Neural cell (in vitro differentiated cells): Measurements from ENCODE around the gene LRRK1. TPM values are rescaled to one million over a fixed set of nuclear protein-coding genes. Genes with fewer than 3 reads are reported as not detected.

Experiments used
- H2AFZ ChIP-seq: fragments of 200-600, 300-800 bp; sonication (generic), shearing (Covaris generic); 2 replicates; pipeline ENCODE4 v1.6.0; 2014; ENCODE audit warnings: low read depth, mild to moderate bottlenecking, antibody characterized with exemption, low read length, moderate library complexity
- H3F3A ChIP-seq: fragments of 200-600 bp; shearing (Covaris generic); 2 replicates; pipeline ENCODE4 v1.6.1; 2016; ENCODE audit warnings: mild to moderate bottlenecking, moderate library complexity, mixed read lengths, antibody characterized with exemption, low read length; ENCODE audit not compliant: insufficient read depth, poor library complexity, severe bottlenecking
- H3K27ac ChIP-seq: fragments of 200-600, 300-800 bp; sonication (generic), shearing (Covaris generic); 2 replicates; pipeline ENCODE4 v1.5.1; 2014; ENCODE audit warnings: mild to moderate bottlenecking, low read length, moderate library complexity
- H3K27me3 ChIP-seq: fragments of 300-800, 200-600 bp; sonication (generic), shearing (Covaris generic); 2 replicates; pipeline ENCODE4 v1.6.0; 2014; ENCODE audit warnings: mild to moderate bottlenecking, low read depth, low read length, moderate library complexity; ENCODE audit not compliant: insufficient read depth
- H3K36me3 ChIP-seq: fragments of 300-800, 200-600 bp; sonication (generic), shearing (Covaris generic); 2 replicates; pipeline ENCODE4 v1.5.1; 2014; ENCODE audit warnings: mild to moderate bottlenecking, antibody characterized with exemption, low read length, moderate library complexity; ENCODE audit not compliant: insufficient read depth
- H3K4me2 ChIP-seq: fragments of 300-800, 200-600 bp; sonication (generic), shearing (Covaris generic); 2 replicates; pipeline ENCODE4 v1.6.0; 2014; ENCODE audit warnings: mild to moderate bottlenecking, low read length
- H3K4me3 ChIP-seq: fragments of 300-800, 200-600 bp; sonication (generic), shearing (Covaris generic); 2 replicates; pipeline ENCODE4 v1.5.1; 2014; ENCODE audit warnings: mild to moderate bottlenecking, low read length, moderate library complexity
- H3K79me2 ChIP-seq: fragments of 200-600 bp; shearing (Covaris generic); replicated peaks from 2 replicates; pipeline ENCODE4 v1.6.0; 2014; ENCODE audit warnings: mild to moderate bottlenecking, low read length, moderate library complexity; ENCODE audit not compliant: insufficient read depth
- H3K9ac ChIP-seq: fragments of 300-800, 200-600 bp; sonication (generic), shearing (Covaris generic); 2 replicates; pipeline ENCODE4 v1.6.1; 2016; ENCODE audit warnings: mild to moderate bottlenecking, low read length, mixed read lengths
- H3K9me2 ChIP-seq: fragments of 200-600 bp; shearing (Covaris generic); 2 replicates; pipeline ENCODE4 v1.6.1; 2016; ENCODE audit warnings: mild to moderate bottlenecking, low read length, mixed read lengths; ENCODE audit not compliant: insufficient read depth
- H3K9me3 ChIP-seq: fragments of 200-600, 300-800 bp; sonication (generic), shearing (Covaris generic); 2 replicates; pipeline ENCODE4 v1.6.1; 2016; ENCODE audit warnings: mild to moderate bottlenecking, mixed run types, low read length, moderate library complexity, mixed read lengths
- H4K20me1 ChIP-seq: fragments of 200-600 bp; shearing (Covaris generic); 2 replicates; pipeline ENCODE4 v1.6.1; 2016; ENCODE audit warnings: mild to moderate bottlenecking, mixed run types; ENCODE audit not compliant: insufficient read depth
- EP300 ChIP-seq: fragments of 450-650 bp; conservative IDR thresholded peaks from 2 replicates; pipeline ENCODE4 v1.6.1; 2014; ENCODE audit warnings: antibody characterized with exemption, mild to moderate bottlenecking, moderate library complexity; ENCODE audit not compliant: poor library complexity, severe bottlenecking
- EZH2 ChIP-seq: fragments of 200-600, 300-800 bp; shearing (Covaris generic), sonication (generic); IDR thresholded peaks from 2 replicates; pipeline ENCODE4 v1.6.1; 2014; ENCODE audit warnings: antibody characterized with exemption, low read length, borderline replicate concordance, mild to moderate bottlenecking; ENCODE audit not compliant: insufficient read depth, poor library complexity, severe bottlenecking
- MXI1 ChIP-seq: fragments of 450-650 bp; conservative IDR thresholded peaks from 2 replicates; pipeline ENCODE4 v1.6.1; 2014; ENCODE audit warnings: antibody characterized with exemption, mild to moderate bottlenecking; ENCODE audit not compliant: poor library complexity, severe bottlenecking
- POLR2AphosphoS5 ChIP-seq: IDR thresholded peaks from 2 replicates; pipeline ENCODE4 v1.6.1; 2012
- RAD21 ChIP-seq: fragments of 450-650 bp; conservative IDR thresholded peaks from 2 replicates; pipeline ENCODE4 v1.6.1; 2014; ENCODE audit warnings: antibody characterized with exemption, mild to moderate bottlenecking, moderate library complexity
- REST ChIP-seq: IDR thresholded peaks from 2 replicates; pipeline ENCODE4 v1.6.1; 2012; ENCODE audit warnings: borderline replicate concordance
- SMC3 ChIP-seq: fragments of 450-650 bp; conservative IDR thresholded peaks from 2 replicates; pipeline ENCODE4 v1.6.1; 2014; ENCODE audit warnings: antibody characterized with exemption, mild to moderate bottlenecking, moderate library complexity; ENCODE audit not compliant: poor library complexity
- TAF1 ChIP-seq: IDR thresholded peaks from 2 replicates; pipeline ENCODE4 v1.6.1; 2012; ENCODE audit warnings: low read depth
- polyA plus RNA-seq: library from polyadenylated mRNA; depleted of rRNA; stranded (reverse); fragments of >200 nt; gene quantifications from 2 replicates; pipeline ENCODE4 v1.2.3, GENCODE V29; 2014
- TF ChIP-seq, protein P1 (sequence below): fragments of 450-650 bp; IDR thresholded peaks from 2 replicates; pipeline ENCODE4 v1.5.1; 2014; ENCODE audit warnings: antibody characterized with exemption, mild to moderate bottlenecking, moderate library complexity; ENCODE audit not compliant: poor library complexity, severe bottlenecking

The LRRK1 gene
- polyA plus RNA-seq, 1 donor from 2014 or later = 0.06 TPM

GRCh38 chr15:101039461-101039860 lies 120.3 kb downstream of the LRRK1 start:
- Histone ChIP-seq H3K9ac (no peak overlapping the region), H3K27ac (no peak overlapping the region), H3K4me3 (no peak overlapping the region), H3K27me3 (no peaks in the 10 kb centered on the region), H3K36me3 (no peaks in the 10 kb centered on the region), H3K9me3 (no peaks in the 10 kb centered on the region), H3K79me2 (no peaks in the 10 kb centered on the region), H4K20me1 (no peaks in the 10 kb centered on the region), H3K9me2 (no peaks in the 10 kb centered on the region), H2AFZ (no peak overlapping the region), H3K4me2 (no peak overlapping the region), H3F3A (no peaks in the 10 kb centered on the region)
- TF ChIP-seq EP300 = no peak
- TF ChIP-seq RAD21 = no peak
- TF ChIP-seq, protein P1, sequence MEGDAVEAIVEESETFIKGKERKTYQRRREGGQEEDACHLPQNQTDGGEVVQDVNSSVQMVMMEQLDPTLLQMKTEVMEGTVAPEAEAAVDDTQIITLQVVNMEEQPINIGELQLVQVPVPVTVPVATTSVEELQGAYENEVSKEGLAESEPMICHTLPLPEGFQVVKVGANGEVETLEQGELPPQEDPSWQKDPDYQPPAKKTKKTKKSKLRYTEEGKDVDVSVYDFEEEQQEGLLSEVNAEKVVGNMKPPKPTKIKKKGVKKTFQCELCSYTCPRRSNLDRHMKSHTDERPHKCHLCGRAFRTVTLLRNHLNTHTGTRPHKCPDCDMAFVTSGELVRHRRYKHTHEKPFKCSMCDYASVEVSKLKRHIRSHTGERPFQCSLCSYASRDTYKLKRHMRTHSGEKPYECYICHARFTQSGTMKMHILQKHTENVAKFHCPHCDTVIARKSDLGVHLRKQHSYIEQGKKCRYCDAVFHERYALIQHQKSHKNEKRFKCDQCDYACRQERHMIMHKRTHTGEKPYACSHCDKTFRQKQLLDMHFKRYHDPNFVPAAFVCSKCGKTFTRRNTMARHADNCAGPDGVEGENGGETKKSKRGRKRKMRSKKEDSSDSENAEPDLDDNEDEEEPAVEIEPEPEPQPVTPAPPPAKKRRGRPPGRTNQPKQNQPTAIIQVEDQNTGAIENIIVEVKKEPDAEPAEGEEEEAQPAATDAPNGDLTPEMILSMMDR = no peak
- no peak for TF ChIP-seq TAF1
- TF ChIP-seq SMC3 = no peak
- TF ChIP-seq REST = no peak
- TF ChIP-seq EZH2 = no peak
- no peak for TF ChIP-seq POLR2AphosphoS5
- no peak for TF ChIP-seq MXI1

DNA sequence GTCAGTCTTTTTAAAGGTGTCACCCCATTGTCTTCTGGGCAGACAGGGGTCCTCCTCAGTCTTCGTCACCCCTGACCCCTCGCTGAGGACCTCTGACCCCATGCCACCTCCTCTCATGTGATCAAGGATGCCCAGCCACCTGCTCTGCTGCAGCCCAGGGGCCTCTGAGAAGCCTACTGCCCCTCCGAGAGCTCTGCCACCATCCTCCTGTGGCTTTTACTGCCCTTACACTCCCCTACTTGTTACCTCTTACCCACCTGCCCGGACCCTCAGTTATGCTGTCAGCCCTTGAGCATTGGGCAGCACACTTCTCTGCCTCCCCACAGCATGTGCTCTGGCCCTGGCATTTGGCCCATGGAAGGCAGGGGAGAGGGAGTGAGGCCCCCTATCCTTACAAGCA lies 123.2 kb downstream of the LRRK1 start:
- no peaks in the 10 kb centered on the region for H4K20me1 ChIP-seq
- no peaks in the 10 kb centered on the region for H3F3A ChIP-seq
- TF ChIP-seq, protein P1 = no peak
- TF ChIP-seq MXI1 (no peak), RAD21 (no peak), SMC3 (no peak), TAF1 (no peak), EZH2 (no peak), POLR2AphosphoS5 (no peak), EP300 (no peak), REST (no peak)
- H3K36me3 ChIP-seq = no peaks in the 10 kb centered on the region
- H3K4me3 ChIP-seq = no peak overlapping the region
- no peaks in the 10 kb centered on the region for H3K27me3 ChIP-seq
- H3K27ac ChIP-seq = no peak overlapping the region
- no peak overlapping the region for H2AFZ ChIP-seq
- H3K4me2 ChIP-seq = no peak overlapping the region
- no peaks in the 10 kb centered on the region for H3K9me2 ChIP-seq
- H3K9ac ChIP-seq = no peak overlapping the region
- no peaks in the 10 kb centered on the region for H3K79me2 ChIP-seq
- no peaks in the 10 kb centered on the region for H3K9me3 ChIP-seq
